Activated naive CD4-positive, alpha-beta T cell treated with anti-CD3 and anti-CD28 coated beads, Interleukin-2, amount 50 U/mL, for 24 hours (primary cell): ENCODE data around the gene CDCP1.

Source experiments
- H3K27ac Mint-ChIP-seq: one replicate; pipeline ENCODE4 v1.8.0; 2021; ENCODE audit warnings: mild to moderate bottlenecking, mixed read lengths
- H3K27me3 Mint-ChIP-seq: one replicate; pipeline ENCODE4 v1.8.0; 2021; ENCODE audit warnings: mixed read lengths
- H3K36me3 Mint-ChIP-seq: one replicate; pipeline ENCODE4 v1.8.0; 2021; ENCODE audit warnings: mixed read lengths
- H3K4me1 Mint-ChIP-seq: one replicate; pipeline ENCODE4 v1.8.0; 2021; ENCODE audit warnings: mixed read lengths
- H3K4me3 Mint-ChIP-seq: one replicate; pipeline ENCODE4 v1.8.0; 2021; ENCODE audit warnings: mild to moderate bottlenecking, mixed read lengths
- H3K9me3 Mint-ChIP-seq: one replicate; pipeline ENCODE4 v1.8.0; 2021; ENCODE audit warnings: mixed read lengths

Gene CDCP1

DNA sequence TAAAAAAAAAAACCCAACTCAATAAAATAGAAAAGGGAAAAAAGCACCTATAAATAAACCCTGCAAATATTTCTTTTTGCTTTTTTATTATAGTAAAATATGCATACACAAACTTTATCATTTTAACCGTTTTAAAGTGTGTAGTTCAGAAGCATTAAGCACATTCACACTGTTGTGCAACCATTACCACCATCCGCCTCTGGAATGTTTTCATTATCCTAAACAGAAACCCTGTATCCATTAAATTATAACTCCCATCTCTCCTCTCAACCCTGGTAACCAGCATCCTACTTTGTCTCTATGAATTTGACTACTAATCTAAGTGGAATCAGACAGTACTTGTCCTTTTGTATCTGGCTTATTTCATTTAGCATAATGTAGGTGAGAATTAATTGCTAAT lies 15.0 kb downstream of the CDCP1 start:
- no peaks in the 10 kb centered on the region for H3K36me3 Mint-ChIP-seq
- no peaks in the 10 kb centered on the region for H3K9me3 Mint-ChIP-seq
- H3K4me1 Mint-ChIP-seq: peaks cover 7% of the 10 kb centered on the region
- no peak overlapping the region for H3K4me3 Mint-ChIP-seq
- no peak overlapping the region for H3K27ac Mint-ChIP-seq
- H3K27me3 Mint-ChIP-seq: no peaks in the 10 kb centered on the region

DNA sequence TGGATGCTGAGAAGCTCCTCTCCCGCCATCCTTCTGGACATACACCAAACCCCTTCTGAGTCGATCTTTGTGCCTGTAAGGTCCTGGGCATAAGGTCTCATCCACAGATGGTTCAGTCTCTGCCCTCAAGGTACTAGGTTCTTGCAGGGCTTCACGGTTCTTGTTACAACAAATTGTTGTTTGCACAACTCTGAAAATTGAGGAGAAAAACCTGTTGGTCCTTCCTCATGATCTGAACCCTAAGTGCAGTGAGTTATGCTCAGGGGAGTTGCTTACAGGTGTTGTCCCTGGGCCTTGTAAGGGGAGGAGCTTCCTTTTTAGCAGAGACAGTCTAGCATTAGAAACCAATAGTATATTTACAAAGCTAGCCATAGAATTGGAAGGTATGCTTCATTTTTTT lies 15.7 kb downstream of the CDCP1 start:
- H3K27ac Mint-ChIP-seq: no peak overlapping the region
- H3K9me3 Mint-ChIP-seq: no peaks in the 10 kb centered on the region
- no peak overlapping the region for H3K4me3 Mint-ChIP-seq
- H3K36me3 Mint-ChIP-seq: no peaks in the 10 kb centered on the region
- H3K4me1 Mint-ChIP-seq: peaks cover 5% of the 10 kb centered on the region
- H3K27me3 Mint-ChIP-seq: peaks cover 1% of the 10 kb centered on the region

DNA sequence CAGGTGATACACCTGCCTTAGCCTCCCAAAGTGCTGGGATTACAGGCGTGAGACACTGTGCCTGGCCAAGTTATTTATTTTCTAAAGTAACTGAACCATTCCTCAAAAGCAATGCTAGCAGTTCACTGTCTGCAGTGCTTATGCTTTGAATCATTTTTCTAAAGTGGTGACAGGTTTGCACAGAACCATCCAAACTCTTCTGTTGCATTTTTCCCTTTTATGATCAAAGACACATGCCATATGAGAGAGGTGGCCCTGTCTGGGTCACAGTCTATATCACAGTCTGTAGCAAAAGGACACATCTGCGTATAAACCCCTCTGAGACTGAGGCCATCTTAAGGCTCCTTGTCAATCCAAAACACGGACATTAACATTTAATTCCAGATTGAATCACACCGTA lies 17.2 kb downstream of the CDCP1 start:
- Mint-ChIP-seq H3K4me1 (peaks cover 5% of the 10 kb centered on the region), H3K36me3 (no peaks in the 10 kb centered on the region), H3K9me3 (no peaks in the 10 kb centered on the region), H3K27ac (no peak overlapping the region), H3K4me3 (no peak overlapping the region), H3K27me3 (peaks cover 1% of the 10 kb centered on the region)

DNA sequence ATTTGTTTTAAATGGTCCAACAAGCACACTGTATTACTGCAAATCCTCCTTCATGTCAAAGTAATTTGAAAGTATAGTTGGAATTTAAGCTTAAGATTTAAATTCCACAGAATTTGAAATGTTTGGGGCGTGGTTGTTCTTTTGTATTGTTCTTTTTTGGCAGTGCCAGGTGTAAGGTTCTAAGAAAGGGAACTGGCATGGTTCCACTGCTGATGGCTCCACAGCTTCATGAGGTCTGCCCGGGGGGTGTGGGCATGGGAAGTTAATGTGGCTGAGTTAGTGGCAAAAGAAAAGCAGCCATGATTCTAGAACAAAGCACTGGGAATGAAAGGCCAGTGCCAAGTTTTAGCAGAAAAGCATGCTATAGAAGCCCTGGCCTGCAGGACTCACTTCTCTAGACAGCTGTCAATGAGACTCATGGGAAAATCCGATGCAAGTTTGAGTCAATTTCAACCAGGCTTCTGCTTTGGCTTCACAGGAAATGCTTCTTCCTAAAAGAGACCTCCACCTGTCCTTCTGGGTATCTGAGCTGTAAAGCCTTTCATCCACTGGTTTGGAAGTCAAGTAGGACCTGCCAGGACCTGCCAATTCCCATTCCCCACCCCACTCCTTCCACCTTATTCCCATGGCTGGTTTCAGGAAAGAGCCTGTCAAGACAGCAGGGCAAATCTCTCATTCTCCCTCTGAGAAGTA lies 18.9 kb downstream of the CDCP1 start:
- no peaks in the 10 kb centered on the region for H3K9me3 Mint-ChIP-seq
- H3K36me3 Mint-ChIP-seq: no peaks in the 10 kb centered on the region
- peaks cover 5% of the 10 kb centered on the region for H3K4me1 Mint-ChIP-seq
- peaks cover 1% of the 10 kb centered on the region for H3K27me3 Mint-ChIP-seq
- H3K4me3 Mint-ChIP-seq: no peak overlapping the region
- no peak overlapping the region for H3K27ac Mint-ChIP-seq

DNA sequence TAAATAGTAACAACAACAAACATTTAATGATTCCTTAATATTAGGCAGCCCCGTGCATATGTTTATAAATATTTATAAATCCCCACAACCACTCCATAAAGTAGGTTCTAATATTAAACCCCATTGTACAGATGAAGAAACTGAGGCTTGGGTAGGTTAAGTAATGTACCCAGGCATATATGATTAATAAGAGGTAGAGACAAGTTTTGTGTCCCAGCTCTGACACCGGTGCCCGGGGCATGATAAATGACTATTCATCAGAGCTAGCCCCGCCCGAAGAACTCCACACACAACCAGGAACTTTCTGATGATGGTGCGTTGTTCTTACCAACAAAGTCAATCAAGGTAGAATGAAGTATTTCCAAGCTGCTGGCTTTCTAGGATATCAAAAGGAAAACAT lies 19.4 kb downstream of the CDCP1 start:
- Mint-ChIP-seq H3K4me1 (peaks cover 5% of the 10 kb centered on the region), H3K36me3 (no peaks in the 10 kb centered on the region), H3K9me3 (no peaks in the 10 kb centered on the region), H3K4me3 (no peak overlapping the region), H3K27ac (no peak overlapping the region), H3K27me3 (peaks cover 1% of the 10 kb centered on the region)

DNA sequence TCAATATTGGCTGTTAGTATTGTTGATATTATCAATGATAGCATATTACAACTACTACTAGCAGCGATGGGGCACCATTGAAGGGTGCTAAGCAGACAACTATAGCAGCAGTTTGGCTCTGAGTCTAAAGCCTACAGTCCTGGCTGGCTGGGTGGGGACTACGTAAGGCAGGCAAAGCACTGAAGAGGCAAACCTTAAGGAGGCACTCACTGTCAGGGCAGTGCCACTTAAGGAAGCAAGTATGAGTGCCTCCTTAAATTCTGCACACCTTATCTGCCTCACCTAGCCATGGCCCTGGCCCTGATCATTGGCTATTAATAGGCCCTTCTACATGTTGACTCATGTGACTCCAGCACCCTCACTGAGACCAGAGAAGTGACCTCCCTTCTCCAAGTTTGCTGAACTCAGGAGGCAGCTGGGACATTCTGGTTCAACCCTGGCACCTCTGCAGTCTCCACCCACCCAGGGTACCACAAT lies 20.6 kb downstream of the CDCP1 start:
- Mint-ChIP-seq H3K4me1 (peaks cover 5% of the 10 kb centered on the region), H3K36me3 (no peaks in the 10 kb centered on the region), H3K27ac (no peak overlapping the region), H3K4me3 (no peak overlapping the region), H3K9me3 (no peaks in the 10 kb centered on the region), H3K27me3 (peaks cover 1% of the 10 kb centered on the region)

DNA sequence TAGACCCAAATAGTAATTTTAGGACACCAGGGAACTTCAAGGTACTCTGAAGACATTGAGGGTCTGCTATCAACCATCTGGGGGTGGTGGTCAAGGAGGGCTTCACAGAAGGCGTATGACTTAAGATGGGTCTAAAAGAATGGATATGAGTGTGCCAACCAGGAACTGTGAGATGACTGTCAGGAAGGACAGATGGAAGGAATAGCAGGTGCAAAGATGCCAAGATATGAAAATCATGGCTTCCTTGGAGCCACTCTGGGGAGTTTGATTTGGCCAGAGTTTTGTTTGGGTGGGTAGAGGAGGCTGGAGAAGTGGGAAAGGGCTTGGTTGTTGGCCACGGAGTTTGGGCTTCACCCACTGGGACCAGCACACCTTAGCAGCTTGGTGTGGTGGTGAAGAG lies 21.2 kb downstream of the CDCP1 start:
- no peaks in the 10 kb centered on the region for H3K9me3 Mint-ChIP-seq
- no peak overlapping the region for H3K27ac Mint-ChIP-seq
- no peak overlapping the region for H3K4me3 Mint-ChIP-seq

DNA sequence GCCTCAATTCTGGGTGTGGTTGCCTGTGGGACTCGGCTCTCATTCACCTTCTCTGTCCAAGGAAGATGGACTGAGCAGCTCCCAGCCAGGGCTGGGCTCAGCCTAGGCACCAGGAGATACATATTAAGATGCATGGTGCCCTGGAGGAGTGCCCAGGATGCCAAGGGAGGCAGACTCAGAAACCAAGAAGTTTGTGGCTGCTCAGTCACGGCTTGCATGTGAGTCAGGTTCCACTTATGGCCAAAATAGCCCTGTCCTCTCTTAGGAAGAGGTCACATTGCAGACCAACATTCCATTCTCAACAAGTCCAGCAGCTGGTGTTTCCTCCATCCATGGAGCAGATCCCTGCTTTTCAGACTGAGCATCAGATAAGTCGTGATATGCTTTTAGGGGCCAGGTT lies 21.8 kb downstream of the CDCP1 start:
- peaks cover 5% of the 10 kb centered on the region for H3K4me1 Mint-ChIP-seq
- no peaks in the 10 kb centered on the region for H3K36me3 Mint-ChIP-seq
- no peak overlapping the region for H3K4me3 Mint-ChIP-seq
- peaks cover 1% of the 10 kb centered on the region for H3K27me3 Mint-ChIP-seq
- no peak overlapping the region for H3K27ac Mint-ChIP-seq
- H3K9me3 Mint-ChIP-seq: no peaks in the 10 kb centered on the region

More for the DNA sequence above, 21.2 kb downstream of the CDCP1 start:
- H3K4me1 Mint-ChIP-seq: peaks cover 5% of the 10 kb centered on the region
- H3K27me3 Mint-ChIP-seq: peaks cover 1% of the 10 kb centered on the region
- H3K36me3 Mint-ChIP-seq: no peaks in the 10 kb centered on the region

DNA sequence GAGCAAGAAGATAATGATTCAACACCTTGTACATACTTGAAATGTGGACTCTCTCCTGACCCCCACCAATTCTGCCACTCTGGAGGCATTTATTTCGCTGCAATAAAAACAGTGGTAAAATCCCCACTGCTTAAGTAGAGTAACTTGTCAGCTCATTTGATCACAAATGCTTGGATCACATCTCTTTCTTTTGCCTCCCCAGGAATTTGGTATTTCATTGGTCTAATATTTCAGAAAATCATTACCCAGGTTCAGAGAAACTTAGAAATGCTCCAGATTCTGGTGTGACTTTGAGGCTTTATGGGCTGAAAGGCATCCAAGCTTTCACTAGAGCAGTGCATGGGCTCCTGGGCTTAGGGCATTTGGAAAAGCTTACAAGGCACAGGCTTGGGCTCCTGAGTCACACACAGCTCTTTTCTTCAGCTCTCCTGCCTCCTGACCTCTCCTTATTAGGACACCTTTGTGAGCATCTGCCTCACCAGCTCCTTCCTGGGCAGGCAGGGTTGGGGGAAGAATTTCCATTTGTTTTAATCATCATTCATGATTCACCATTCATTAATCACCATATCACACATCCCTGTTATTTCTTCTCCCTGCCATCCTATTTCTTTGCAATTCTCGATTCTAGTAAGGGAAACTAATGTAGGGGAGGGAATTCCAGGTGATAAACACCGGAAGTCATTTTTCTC lies 22.5 kb downstream of the CDCP1 start:
- Mint-ChIP-seq H3K27ac (peak overlapping the region; percentile 53), H3K27me3 (peaks cover 1% of the 10 kb centered on the region), H3K9me3 (no peaks in the 10 kb centered on the region), H3K36me3 (no peaks in the 10 kb centered on the region), H3K4me1 (peaks cover 11% of the 10 kb centered on the region), H3K4me3 (no peak overlapping the region)

DNA sequence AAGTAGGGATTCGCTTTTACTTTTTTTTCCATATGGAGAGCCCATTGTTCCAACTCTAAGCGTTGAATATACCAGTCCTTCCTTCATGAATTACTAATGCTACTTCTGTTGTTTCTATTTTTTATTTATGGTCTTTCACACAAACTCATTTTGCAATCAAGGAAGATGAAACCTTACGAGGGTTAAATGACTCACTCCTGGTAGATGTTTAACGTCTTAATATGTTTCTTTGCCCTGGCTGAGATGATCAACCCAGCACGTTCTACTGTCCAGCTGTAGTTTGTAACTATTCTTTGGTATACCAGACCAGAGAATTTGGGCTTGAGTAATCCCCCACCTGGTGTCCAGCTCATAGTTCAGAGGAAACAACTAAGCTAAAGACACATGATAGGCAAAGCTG lies 23.1 kb downstream of the CDCP1 start:
- Mint-ChIP-seq H3K36me3 (no peaks in the 10 kb centered on the region), H3K27ac (no peak overlapping the region)

DNA sequence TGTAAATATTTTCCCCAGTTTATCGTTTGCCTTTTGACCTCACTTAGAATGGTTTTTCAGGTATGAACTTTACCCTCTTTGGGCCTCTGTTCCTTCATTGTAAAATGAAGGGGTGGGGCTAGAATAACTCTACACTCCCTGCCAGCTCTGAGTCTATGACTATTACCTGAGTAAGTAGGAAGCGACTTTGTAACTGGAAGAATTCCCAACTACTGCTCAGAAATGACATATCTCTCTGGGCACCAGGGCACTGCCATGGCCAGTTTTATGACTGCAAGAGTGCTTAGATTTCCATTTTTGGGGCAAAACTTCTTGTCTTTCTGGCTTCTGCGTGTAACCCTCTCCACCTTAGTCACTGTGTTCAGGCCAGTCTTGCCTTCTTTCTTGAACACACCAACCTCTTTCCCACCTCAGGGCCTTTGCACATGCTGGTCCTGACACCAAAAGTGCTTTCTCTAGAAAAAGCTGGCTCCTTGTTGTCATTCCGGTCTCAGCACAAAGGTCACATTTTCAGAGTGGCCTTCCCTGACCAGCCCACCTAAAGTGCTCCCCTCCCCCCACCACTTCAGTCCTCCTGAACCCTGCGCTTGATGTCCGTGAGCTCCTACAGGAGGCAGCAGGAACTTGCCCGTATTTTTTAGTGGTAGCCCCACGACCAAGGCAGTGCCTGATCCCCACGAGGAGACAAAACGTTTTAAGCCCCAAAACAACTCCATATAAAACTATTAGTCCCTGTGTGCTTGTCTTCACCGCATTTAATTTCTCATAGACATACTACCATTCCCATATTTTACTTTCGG lies 25.6 kb downstream of the CDCP1 start:
- no peaks in the 10 kb centered on the region for H3K27me3 Mint-ChIP-seq
- H3K27ac Mint-ChIP-seq: peak overlapping the region; percentile 17
- H3K4me1 Mint-ChIP-seq: peaks cover 28% of the 10 kb centered on the region
- H3K4me3 Mint-ChIP-seq: no peak overlapping the region
- H3K9me3 Mint-ChIP-seq: no peaks in the 10 kb centered on the region
- H3K36me3 Mint-ChIP-seq: no peaks in the 10 kb centered on the region

More for the DNA sequence above, 23.1 kb downstream of the CDCP1 start:
- peaks cover 18% of the 10 kb centered on the region for H3K4me1 Mint-ChIP-seq
- H3K9me3 Mint-ChIP-seq: no peaks in the 10 kb centered on the region
- H3K27me3 Mint-ChIP-seq: peaks cover 1% of the 10 kb centered on the region
- H3K4me3 Mint-ChIP-seq: no peak overlapping the region

DNA sequence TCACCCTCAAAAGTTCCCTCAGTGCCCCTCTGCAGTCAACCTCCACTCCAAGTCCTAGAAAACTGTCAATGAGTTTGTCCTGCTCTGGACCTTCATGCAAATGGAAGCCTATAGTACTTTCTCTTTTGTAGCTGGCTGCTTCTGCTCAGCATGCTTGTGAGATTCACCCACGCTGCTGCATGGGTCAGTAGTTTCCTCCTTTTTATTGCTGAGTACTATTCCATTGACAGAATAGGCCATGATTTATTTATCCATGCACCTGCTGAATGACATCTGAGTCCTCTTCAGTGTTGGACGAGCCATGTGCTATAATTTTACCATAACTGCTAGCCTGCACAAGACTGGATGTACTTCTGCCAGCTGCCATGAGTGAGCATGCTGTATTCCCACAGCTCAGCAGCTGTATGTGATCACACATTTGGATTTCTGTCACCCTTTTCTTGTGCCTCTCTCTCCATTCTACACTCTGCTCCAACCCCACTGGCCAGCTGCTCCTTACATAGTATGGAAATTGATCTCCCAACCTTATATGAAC lies 26.3 kb downstream of the CDCP1 start:
- no peaks in the 10 kb centered on the region for H3K9me3 Mint-ChIP-seq
- peaks cover 28% of the 10 kb centered on the region for H3K4me1 Mint-ChIP-seq
- no peaks in the 10 kb centered on the region for H3K27me3 Mint-ChIP-seq
- H3K27ac Mint-ChIP-seq: no peak overlapping the region
- H3K36me3 Mint-ChIP-seq: no peaks in the 10 kb centered on the region
- H3K4me3 Mint-ChIP-seq: no peak overlapping the region

DNA sequence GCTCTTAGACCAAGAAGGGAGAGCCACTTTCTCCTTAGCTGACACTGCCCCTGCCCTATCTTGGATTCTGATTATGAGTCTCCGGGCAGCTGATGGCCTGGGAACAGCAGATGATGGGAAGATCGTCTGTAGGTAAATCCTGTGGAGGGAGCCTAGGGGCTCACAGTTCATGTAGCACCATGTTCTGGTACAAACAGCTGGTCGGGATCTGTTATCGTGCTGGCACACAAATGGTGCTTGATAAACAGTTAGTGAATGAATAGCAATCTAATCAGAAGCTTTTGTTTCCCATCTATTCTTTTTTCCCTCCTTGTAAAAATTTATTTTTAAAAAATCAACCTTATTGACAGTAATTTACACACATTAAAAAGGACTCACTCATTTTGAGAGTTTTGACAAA lies 26.8 kb downstream of the CDCP1 start:
- Mint-ChIP-seq H3K9me3 (no peaks in the 10 kb centered on the region), H3K27ac (no peak overlapping the region), H3K27me3 (no peaks in the 10 kb centered on the region), H3K4me3 (no peak overlapping the region), H3K4me1 (peaks cover 28% of the 10 kb centered on the region), H3K36me3 (no peaks in the 10 kb centered on the region)

DNA sequence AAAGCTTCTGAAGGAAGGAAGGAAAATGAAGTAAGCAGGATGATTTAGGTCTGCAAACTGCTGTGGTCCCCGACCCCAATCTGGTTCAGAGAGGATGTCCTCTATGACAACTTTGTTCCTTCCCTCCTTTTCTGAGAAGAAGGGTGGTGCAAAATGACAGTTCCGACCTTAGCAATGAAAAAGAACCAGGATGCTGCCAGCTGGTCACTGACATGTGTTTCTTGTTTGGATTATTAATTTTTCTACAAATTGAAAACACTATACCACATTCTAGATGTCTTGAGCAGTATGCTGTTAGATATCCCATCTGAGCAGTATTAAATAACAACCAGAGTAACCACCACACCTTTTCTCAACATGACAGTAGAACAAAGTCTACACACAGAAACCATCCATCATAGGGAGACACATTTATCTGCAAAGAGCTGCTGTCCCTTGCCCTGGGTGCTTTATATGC lies 27.5 kb downstream of the CDCP1 start:
- H3K27me3 Mint-ChIP-seq: no peaks in the 10 kb centered on the region
- peaks cover 33% of the 10 kb centered on the region for H3K4me1 Mint-ChIP-seq
- H3K9me3 Mint-ChIP-seq: no peaks in the 10 kb centered on the region
- H3K27ac Mint-ChIP-seq: no peak overlapping the region
- H3K36me3 Mint-ChIP-seq: no peaks in the 10 kb centered on the region
- H3K4me3 Mint-ChIP-seq: no peak overlapping the region

DNA sequence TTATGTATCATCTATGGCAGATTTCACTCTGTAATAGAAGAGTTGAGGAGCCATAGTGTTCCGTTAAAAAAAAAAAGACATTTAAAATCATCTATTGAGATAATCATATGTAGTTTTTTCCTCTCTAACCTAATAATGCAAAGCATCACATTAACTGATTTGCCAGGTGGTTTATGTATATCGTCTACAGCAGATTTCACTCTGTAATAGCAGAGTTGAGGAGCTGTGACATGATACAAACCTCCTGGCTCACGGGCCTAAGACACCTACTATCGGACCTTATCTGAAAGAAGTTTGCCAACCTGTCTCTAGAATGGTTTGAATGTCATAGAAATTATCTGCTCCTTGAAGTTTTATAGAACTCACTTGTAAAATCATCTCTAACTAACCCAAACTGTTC lies 29.8 kb downstream of the CDCP1 start:
- Mint-ChIP-seq H3K9me3 (no peaks in the 10 kb centered on the region), H3K36me3 (no peaks in the 10 kb centered on the region), H3K4me3 (no peak overlapping the region), H3K4me1 (peaks cover 55% of the 10 kb centered on the region), H3K27ac (peak overlapping the region; percentile 27), H3K27me3 (no peaks in the 10 kb centered on the region)
